GM19372 (cell line): ENCODE results near the gene XPO5.
"Not testable (repeated sequence)": the region's sequence is repeated elsewhere in the genome, so short reads cannot be mapped to it uniquely, and the experiment has no call there.

Experiments used
- ATAC-seq: cut with Tn5 transposase; IDR thresholded peaks from one replicate; pipeline ENCODE4 v1.9.1; 2021; ENCODE audit warnings: mild to moderate bottlenecking, low read depth, moderate library complexity; ENCODE audit not compliant: unreplicated experiment

The XPO5 gene

GRCh38 chr6:43499028-43499815 lies 76.6 kb downstream of the XPO5 start:
- no peak for ATAC-seq

GRCh38 chr6:43498291-43498690 lies 77.5 kb downstream of the XPO5 start:
- ATAC-seq = not testable (repeated sequence)

DNA sequence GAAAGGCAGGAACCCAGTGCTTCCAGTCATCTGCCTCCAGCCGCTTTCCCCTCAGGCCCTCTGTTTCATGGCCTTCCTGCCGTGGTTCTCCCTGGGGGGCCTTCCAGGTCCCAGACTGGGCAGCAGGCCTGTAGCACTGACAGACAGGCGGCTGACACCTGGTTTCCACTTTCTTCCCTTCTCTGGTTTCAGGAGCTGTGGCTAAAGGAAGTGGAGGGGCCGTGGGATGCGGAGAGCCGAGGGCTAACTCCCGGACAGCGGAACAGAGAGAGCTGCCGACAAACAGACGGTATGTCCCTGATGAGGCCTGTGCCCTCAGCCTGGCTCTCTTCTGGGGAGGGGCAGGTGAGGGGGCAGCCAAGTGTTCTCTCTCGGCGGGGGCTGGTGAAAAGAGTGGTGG lies 78.1 kb downstream of the XPO5 start:
- no peak for ATAC-seq

GRCh38 chr6:43497129-43497396 lies 78.8 kb downstream of the XPO5 start:
- no peak for ATAC-seq

DNA sequence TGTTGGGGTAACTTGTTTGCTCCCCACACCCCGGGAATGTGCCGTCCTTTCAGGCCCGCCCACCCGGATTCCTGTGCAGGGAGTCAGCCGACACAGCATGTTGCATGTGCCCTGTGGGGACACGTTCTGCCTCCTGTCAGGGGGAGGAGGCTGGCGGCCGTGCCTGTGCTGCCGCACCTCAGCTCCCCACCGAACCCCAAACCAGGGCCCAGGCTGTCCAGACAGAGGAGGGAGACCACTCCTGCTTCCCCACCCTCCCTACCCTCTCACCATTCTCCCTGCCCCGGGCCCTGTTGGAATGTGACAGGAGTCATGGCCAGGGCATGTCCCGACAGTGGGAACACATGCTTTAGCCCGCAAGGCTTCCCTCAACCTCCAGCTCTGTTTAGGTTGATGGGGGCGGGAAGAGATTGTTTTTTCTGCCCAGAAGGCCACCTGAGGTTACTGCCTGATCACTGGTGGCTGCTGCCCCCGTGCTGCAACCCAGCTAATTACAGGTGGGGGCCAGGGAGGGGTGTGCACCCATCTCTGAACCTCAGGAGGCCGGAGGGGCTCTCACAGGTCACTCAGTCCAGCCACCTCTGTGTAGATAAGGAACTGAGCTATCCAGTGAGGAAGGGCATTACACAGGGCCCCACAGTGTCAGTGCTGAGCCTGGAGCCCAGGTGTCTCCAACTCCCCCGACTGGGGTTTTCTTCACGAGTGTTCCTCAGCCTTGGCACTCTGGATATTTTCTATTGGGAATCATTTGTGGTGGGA lies 79.3 kb downstream of the XPO5 start:
- no peak for ATAC-seq

- no peak for ATAC-seq
Measured at GRCh38 chr6:43495409-43495941, 80.4 kb downstream of the XPO5 start.

DNA sequence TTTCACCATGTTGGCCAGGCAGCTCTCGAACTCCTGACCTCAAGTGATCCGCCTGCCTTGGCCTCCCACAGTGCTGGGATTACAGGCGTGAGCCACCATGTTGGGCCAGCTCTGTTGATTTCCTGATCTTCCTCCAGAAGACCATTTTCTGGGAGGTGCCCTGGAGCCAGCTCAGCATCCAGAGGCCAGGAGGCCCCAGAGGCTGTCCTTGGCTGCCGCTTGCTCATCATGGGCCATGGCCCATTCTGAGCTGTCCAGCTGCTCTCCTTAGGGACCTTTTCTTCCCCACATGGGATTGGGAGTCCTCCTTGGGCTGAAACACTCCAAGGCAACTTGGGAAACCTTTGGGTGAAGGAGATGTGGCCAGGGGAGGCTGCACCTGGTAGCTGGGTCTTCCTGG lies 81.1 kb downstream of the XPO5 start:
- ATAC-seq = no peak

DNA sequence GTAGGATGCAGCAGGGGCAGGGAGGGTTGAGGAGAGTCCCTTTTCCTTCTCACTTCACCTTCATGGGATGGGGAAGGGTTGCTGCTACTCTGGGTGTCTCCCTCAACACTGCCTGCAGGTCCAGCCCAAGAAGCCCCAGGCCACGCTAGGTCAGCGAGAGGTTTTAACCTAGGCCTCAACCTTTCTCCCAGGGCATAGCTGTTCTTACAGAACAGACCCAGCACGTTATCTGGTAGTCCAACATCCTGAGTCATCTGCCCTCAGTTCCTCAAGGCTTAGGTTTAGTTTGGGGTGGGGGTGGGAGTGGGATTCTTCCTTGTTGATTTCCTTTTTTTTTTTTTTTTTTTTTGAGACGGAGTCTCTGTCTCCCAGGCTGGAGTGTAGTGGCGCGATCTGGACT lies 81.5 kb downstream of the XPO5 start:
- ATAC-seq = no peak

DNA sequence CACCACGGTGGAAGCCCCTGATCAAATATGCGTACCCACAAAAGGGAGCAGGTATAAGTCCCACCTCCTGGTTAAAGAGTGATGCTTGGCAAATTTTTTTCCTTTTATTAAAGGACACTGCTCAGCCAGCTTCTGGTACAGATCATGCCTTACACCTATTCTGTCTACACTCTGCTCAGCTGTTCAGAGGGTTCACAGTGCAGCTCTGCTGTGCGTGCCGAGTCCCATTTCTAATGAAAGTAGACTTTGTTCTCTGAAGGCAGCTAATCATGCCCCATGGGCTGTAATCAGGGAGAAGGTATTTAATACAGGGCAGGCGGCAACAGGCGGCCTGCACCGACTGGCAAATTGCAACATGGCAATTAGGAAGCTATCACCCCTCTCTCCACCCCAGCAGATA lies 82.0 kb downstream of the XPO5 start:
- no peak for ATAC-seq

DNA sequence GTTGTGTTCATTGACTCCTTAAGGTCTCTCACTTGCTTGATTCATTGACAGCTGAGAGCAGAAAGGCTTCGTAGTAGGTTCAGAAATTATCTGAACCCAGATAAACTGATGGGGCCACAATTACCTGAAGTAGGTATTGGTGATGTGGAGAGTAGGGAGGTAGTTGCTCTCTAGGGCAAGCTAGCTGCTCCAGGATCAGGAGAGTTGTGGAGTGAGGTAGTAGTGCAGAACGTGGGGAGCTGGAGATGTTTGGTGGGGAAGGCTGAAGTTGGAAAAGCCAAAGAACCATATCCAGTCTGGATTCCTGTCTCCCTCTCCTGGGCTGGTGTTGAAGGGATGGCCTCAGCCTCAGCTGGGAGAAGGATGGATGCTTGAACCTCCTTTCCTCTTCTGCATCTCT lies 82.6 kb downstream of the XPO5 start:
- no peak for ATAC-seq

DNA sequence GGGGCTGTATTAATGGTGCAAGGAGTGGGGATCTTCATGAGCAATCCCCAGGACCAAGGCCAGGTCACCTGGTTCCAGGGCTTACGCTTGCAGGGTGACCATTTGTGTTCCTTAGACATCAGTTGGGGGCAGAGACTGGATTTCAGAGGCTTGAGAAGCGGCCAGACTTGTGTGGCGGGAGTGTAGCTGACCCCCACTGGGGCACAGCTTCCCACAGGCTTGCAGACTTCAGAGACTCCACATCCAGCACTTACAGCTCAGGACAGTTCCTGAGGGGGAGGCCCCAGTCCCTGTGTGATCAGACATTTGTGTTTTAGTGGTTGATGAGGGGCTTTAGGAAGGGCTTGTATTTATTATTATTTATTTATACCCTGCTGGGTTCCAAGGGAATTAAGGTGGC lies 83.2 kb downstream of the XPO5 start:
- no peak for ATAC-seq

DNA sequence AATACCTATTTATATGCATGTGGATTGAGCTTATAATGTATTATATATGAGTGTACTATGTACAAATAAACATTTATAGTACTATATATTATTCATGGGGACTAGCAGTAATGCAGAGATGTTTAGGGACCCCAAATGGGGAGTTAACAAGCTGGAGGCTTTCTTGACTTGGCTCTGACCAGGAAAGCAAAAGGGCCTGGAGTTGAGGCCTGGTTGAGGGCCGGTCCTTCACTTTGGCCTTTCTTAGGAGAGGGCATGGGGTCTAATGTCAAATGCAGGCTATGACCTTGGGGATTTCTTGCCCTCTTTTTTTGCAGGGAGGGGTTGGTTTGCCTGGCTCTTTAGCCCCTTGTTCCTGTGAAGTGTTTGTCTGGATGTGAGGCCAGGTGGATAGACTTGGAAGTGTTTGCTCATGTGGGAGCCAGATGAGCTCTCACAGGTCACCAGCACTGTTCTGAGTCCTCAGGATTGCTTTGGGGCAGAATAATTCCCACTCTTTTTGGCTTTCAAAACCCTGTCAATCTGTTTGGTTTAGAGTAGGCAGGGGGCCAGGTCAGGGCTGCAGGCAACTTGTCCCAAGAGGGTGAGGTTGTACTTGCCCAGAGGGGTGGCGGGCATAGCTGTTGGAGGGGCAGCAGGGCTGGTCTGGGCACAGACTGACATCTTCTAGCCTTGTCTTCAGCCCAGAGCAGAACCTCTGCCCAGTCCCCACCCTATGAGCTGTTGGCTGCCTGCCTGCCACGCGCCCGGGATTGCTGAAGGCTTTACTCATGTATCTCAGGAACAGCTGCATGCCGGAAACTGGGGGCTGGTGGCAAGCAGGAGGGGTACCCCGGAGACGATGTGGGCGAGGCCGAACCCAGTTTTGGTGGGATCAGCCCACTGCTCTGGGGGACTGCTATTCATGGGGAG lies 83.8 kb downstream of the XPO5 start:
- ATAC-seq = no peak

GRCh38 chr6:43490523-43490939 lies 85.3 kb downstream of the XPO5 start:
- ATAC-seq = no peak

DNA sequence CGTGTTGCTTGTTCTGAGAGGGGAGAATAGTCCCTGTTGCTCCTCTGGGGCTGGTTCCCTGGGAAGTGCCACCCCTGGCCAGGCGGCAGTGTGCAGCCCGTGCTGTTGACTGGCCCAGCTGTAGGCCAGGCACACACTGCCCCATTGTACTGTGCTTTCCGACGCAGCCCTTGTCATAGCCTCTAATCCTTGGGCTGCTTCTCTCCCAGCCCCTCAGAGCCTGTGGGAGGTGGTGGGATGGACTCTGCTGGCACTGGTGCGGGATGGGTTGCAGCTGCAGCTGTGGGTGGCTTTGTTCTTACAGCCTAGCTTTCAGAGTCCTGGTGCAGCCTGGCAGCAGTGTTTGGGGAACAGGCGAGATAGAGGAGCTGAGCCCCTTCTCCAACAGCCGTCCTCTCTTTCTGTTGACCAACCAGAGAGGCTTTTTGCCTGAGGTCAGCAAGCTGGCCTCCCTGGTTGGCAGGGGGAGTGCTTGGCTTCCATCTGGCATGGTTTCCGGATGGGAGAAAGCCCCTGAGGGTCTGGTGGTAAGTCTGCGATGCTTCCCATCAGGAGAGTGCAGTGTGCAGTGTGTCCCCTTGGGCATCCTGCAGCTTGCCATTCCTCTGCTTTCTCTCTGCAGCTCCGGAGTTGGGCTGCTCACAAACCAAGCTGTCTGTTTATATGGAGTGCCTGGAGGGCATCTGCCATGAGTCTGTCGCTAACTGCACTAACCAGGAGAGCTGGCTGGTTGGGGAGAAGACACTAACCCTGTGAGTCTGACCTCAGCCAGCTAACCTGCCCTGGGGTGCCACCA lies 86.4 kb downstream of the XPO5 start:
- no peak for ATAC-seq

GRCh38 chr6:43488667-43489276 lies 87.1 kb downstream of the XPO5 start:
- ATAC-seq = no peak

- ATAC-seq = no peak
Measured at GRCh38 chr6:43481591-43482236, 94.1 kb downstream of the XPO5 start.

- ATAC-seq = no peak
Measured at GRCh38 chr6:43481075-43481474, 94.8 kb downstream of the XPO5 start.

DNA sequence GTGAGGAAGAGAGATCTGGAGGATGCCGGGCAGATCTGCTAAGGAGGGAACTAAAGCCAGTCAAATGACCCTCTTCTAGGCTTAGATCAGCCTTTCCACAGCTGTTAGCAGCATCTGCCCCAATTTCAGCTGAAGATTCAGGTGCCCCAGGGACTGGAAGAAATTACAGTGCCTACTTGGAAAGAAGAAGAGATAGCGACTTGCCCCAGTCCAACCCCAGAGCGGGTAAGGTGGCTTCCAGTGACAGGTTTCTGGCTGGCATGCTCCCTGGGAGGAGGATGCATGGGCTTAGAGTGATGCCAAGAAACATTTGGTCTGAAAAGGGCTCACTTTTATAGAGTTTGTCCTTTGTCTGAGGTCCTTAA lies 97.8 kb downstream of the XPO5 start:
- ATAC-seq = no peak

- peak; percentile 92 for ATAC-seq
Measured at GRCh38 chr6:43477235-43478007, 98.4 kb downstream of the XPO5 start, which contains the start of gene TJAP1. Gene TJAP1 (plus strand): TSS chr6:43477570. CDS start chr6:43499002, 21,432 bp downstream.
